ENCODE results near the gene ADCYAP1R1.

- TF ChIP-seq, protein P1, sequence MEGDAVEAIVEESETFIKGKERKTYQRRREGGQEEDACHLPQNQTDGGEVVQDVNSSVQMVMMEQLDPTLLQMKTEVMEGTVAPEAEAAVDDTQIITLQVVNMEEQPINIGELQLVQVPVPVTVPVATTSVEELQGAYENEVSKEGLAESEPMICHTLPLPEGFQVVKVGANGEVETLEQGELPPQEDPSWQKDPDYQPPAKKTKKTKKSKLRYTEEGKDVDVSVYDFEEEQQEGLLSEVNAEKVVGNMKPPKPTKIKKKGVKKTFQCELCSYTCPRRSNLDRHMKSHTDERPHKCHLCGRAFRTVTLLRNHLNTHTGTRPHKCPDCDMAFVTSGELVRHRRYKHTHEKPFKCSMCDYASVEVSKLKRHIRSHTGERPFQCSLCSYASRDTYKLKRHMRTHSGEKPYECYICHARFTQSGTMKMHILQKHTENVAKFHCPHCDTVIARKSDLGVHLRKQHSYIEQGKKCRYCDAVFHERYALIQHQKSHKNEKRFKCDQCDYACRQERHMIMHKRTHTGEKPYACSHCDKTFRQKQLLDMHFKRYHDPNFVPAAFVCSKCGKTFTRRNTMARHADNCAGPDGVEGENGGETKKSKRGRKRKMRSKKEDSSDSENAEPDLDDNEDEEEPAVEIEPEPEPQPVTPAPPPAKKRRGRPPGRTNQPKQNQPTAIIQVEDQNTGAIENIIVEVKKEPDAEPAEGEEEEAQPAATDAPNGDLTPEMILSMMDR (IDR thresholded peaks at IDR 0.05): no peak
- no peak for TF ChIP-seq POLR2A (IDR thresholded peaks at IDR 0.05)
Observed at GRCh38 chr7:31095286-31096197, 43.4 kb downstream of the ADCYAP1R1 start.
